DND-41 (cell line): ENCODE results near the gene IL4.
A peak's percentile ranks its signal among the peaks of the same experiment; 100 is the strongest.

Experiments used
- ATAC-seq: fragments of 200-7000 bp; cut with Tn5 transposase; 3 replicates; pipeline ENCODE4 v1.9.1; 2021; ENCODE audit warnings: low read depth; ENCODE audit not compliant: insufficient read depth
- DNase-seq: peaks from one replicate; pipeline ENCODE4 v3.0.0-alpha.2; 2020
- H2AFZ ChIP-seq: 2 replicates; pipeline ENCODE4 v1.6.0; 2012; ENCODE audit warnings: low read depth, low read length
- H3K27ac ChIP-seq: 2 replicates; pipeline ENCODE4 v1.5.1; 2012; ENCODE audit warnings: low read length, inconsistent platforms
- H3K27me3 ChIP-seq: fragments of 200-600 bp; sonication (generic); 2 replicates; pipeline ENCODE4 v1.6.0; 2012; ENCODE audit warnings: low read length, mild to moderate bottlenecking, inconsistent platforms; ENCODE audit not compliant: insufficient read depth, poor library complexity
- H3K36me3 ChIP-seq: 2 replicates; pipeline ENCODE4 v1.5.1; 2012; ENCODE audit warnings: low read length, inconsistent platforms; ENCODE audit not compliant: insufficient read depth
- H3K4me1 ChIP-seq: 2 replicates; pipeline ENCODE4 v1.5.1; 2012; ENCODE audit warnings: mild to moderate bottlenecking, low read length; ENCODE audit not compliant: insufficient read depth
- H3K4me2 ChIP-seq: 2 replicates; pipeline ENCODE4 v1.6.0; 2012; ENCODE audit warnings: mild to moderate bottlenecking, moderate library complexity, low read length, inconsistent platforms; ENCODE audit not compliant: insufficient read depth
- H3K4me3 ChIP-seq, 2 experiments: fragments of 200-600 bp in 1 of 2; shearing (Covaris generic) in 1 of 2; 2 replicates each; pipeline ENCODE4 v1.5.1; 2012 to 2016; ENCODE audit warnings: inconsistent platforms in 2 of 2, low read length in 2 of 2, mild to moderate bottlenecking in 2 of 2, low read depth in 1 of 2, moderate library complexity in 1 of 2
- H3K79me2 ChIP-seq: 2 replicates; pipeline ENCODE4 v1.6.0; 2012; ENCODE audit warnings: low read length, inconsistent platforms; ENCODE audit not compliant: insufficient read depth
- H3K9ac ChIP-seq: 2 replicates; pipeline ENCODE4 v1.6.0; 2012; ENCODE audit warnings: low read depth, mild to moderate bottlenecking, inconsistent platforms, low read length, moderate library complexity
- H3K9me3 ChIP-seq: 2 replicates; pipeline ENCODE4 v1.5.1; 2012; ENCODE audit warnings: low read length, moderate library complexity, mild to moderate bottlenecking, inconsistent platforms; ENCODE audit not compliant: insufficient read depth, severe bottlenecking
- H4K20me1 ChIP-seq: 2 replicates; pipeline ENCODE4 v1.6.0; 2012; ENCODE audit warnings: low read length; ENCODE audit not compliant: insufficient read depth
- CTCF ChIP-seq: IDR thresholded peaks from 2 replicates; pipeline ENCODE4 v1.5.1; 2012; ENCODE audit warnings: borderline replicate concordance, low read length, moderate library complexity, mild to moderate bottlenecking; ENCODE audit not compliant: poor library complexity, severe bottlenecking; ENCODE audit errors: extremely low read depth
- EZH2 ChIP-seq: IDR thresholded peaks from 3 replicates; pipeline ENCODE4 v1.6.1; 2012; ENCODE audit warnings: borderline replicate concordance, low read depth, mild to moderate bottlenecking, moderate library complexity, low read length, inconsistent platforms; ENCODE audit not compliant: severe bottlenecking

The IL4 gene

DNA sequence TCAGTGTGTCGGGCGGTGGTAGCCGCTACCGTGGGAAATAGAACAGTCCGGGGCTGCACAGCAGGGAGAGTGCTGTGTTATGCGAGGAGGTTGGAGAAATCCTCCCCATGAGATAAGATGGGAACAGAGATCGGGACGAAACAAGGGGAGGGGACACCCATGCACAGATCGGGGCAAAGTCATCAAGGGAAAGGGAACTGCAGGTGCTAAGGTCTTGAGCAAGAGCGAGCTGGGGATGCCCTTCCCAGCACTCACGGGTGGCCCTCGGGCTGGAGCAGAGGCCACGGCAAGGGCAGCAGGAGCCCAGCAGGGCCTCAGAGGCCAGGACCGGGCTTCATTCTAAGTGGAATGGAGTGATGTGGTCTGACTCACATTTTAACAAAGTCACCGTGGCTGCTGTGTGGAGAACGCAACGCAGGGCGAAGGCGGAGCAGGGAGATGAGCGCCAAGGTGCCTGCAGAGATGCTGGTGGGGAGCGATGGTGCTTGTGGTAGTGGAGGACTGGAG, 8.2 kb upstream of the IL4 start:
- no peaks in the 10 kb centered on the region for H3K36me3 ChIP-seq
- ATAC-seq (no peak), DNase-seq (no peak)
- H4K20me1 ChIP-seq: no peaks in the 10 kb centered on the region
- no peaks in the 10 kb centered on the region for H3K79me2 ChIP-seq
- no peaks in the 10 kb centered on the region for H3K9me3 ChIP-seq
- no peak overlapping the region for H3K27ac ChIP-seq
- H3K4me1 ChIP-seq: 0 out of 2 replicates have a peak, but pooled peaks cover 3% of the 10 kb centered on the region
- H3K9ac ChIP-seq: no peak overlapping the region
- no peak overlapping the region for H3K4me2 ChIP-seq
- no peak for TF ChIP-seq CTCF
- TF ChIP-seq EZH2: no peak
- H3K27me3 ChIP-seq: no peaks in the 10 kb centered on the region
- no peak overlapping the region for H3K4me3 ChIP-seq
- no peak overlapping the region for H2AFZ ChIP-seq

DNA sequence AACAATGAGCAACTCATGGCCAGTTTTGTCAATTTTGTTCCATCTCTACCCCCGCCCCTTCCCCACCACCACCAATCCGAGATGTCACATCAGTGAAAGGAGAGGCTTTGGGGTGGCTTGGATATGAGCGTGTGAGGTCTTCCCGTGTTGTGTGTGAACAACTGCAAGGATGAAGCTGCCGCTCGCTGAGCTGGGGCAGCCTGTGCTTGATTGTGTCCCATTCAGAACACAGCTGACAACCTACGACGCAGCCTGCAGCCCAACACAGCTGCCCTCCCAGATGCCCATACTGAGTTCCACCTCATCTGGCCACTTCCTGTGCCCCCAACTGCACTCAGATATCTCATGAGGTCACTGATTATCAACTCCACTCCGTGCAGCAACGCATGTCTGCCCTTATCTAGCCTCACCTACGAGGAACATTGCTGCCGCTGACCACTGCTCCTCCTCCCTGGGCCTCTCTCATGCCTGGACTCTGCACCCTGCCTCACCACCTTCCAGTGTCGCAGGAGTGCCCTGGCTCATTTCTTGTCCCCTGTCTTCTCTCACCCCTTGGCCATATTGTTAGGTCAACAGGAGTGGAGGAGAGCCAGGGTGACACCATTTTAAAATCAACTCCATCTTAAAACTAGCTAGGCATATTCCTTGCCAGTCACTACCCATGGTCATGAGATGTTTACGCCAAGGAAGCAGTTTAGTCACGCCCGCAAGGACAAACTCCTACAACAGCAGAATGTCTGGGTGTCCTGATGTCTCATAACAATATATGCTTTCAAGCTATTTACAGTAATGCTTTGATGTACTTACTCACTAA, 7.3 kb upstream of the IL4 start:
- no peak for ATAC-seq
- Histone ChIP-seq H2AFZ (no peak overlapping the region), H4K20me1 (no peaks in the 10 kb centered on the region), H3K27me3 (no peaks in the 10 kb centered on the region), H3K4me1 (0 out of 2 replicates have a peak, but pooled peaks cover 3% of the 10 kb centered on the region), H3K36me3 (no peaks in the 10 kb centered on the region), H3K27ac (no peak overlapping the region), H3K4me3 (no peak overlapping the region), H3K9me3 (no peaks in the 10 kb centered on the region), H3K9ac (no peak overlapping the region), H3K79me2 (no peaks in the 10 kb centered on the region), H3K4me2 (no peak overlapping the region)
- TF ChIP-seq CTCF (no peak), EZH2 (no peak)
- no peak for DNase-seq

DNA sequence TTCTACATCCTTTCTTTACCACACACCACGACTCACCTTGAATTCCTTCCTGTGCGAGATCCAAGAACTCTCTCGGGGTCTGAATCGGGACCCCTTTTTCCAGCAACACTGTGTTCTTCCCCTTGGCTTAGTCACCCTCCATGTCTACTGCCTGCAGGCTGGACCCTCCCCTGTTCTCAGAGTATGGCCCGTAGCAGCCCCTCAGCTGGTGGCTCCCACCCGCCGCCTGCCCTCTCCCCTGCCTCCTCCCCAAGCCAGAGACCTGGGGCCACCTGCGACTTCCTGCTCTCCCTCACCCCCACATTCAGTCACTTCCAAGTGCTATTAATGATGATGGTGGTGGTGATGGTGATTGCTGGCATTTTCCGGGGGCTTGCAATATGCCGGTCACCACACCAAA, 6.5 kb upstream of the IL4 start:
- Histone ChIP-seq H3K9ac (no peak overlapping the region), H3K9me3 (no peaks in the 10 kb centered on the region), H3K4me2 (no peak overlapping the region), H3K79me2 (no peaks in the 10 kb centered on the region), H2AFZ (no peak overlapping the region), H3K36me3 (no peaks in the 10 kb centered on the region), H3K4me1 (0 out of 2 replicates have a peak, but pooled peaks cover 3% of the 10 kb centered on the region), H3K4me3 (no peak overlapping the region), H4K20me1 (no peaks in the 10 kb centered on the region), H3K27ac (no peak overlapping the region), H3K27me3 (no peaks in the 10 kb centered on the region)
- DNase-seq (no peak), ATAC-seq (peak; percentile 48; the same call in 1 of the 3 replicates)
- TF ChIP-seq EZH2 (no peak), CTCF (no peak)
